Transverse colon (tissue), 4 donors: Measurements from ENCODE around the gene UBD. TPM values are rescaled to one million over a fixed set of nuclear protein-coding genes. Genes with fewer than 3 reads are reported as not detected.

Source experiments
- DNase-seq: peaks from one replicate; pipeline ENCODE4 v3.0.0-alpha.2; 2019
- H3K27ac ChIP-seq, 4 donors: fragments of 200-600 bp; sonication (generic); 2 replicates each; pipeline ENCODE4 v1.5.1; 2016 to 2018; ENCODE audit warnings: inconsistent platforms in 4 of 4
- H3K27me3 ChIP-seq: fragments of 200-600 bp; sonication (generic); 2 replicates; pipeline ENCODE4 v1.5.1; 2017; ENCODE audit warnings: inconsistent platforms
- H3K36me3 ChIP-seq, 4 donors: fragments of 200-600 bp; sonication (generic); 2 replicates each; pipeline ENCODE4 v1.5.1; 2017 to 2019; ENCODE audit warnings: inconsistent platforms in 4 of 4
- H3K4me1 ChIP-seq, 4 donors: fragments of 200-600 bp; sonication (generic); 2 replicates each; pipeline ENCODE4 v1.5.1; 2017 to 2020; ENCODE audit warnings: inconsistent platforms in 4 of 4
- H3K4me3 ChIP-seq, 4 donors: fragments of 200-600 bp; sonication (generic); 1 replicate in 1 of 4; 2 replicates in 3 of 4; pipeline versions ENCODE4 v1.5.1 to v1.6.1; 2017 to 2019; ENCODE audit warnings: inconsistent platforms in 4 of 4
- H3K9me3 ChIP-seq, 2 donors: fragments of 200-600 bp; sonication (generic); 2 replicates each; pipeline ENCODE4 v1.5.1; 2017 to 2019; ENCODE audit warnings: inconsistent platforms in 2 of 2
- EP300 ChIP-seq: sonication (generic); formaldehyde crosslinking; IDR thresholded peaks from one replicate; pipeline ENCODE4 v1.6.1; 2017; ENCODE audit warnings: antibody characterized with exemption, low read depth
- POLR2A ChIP-seq: fragments of 450-650 bp; IDR thresholded peaks from one replicate; pipeline ENCODE4 v1.6.1; 2016; ENCODE audit warnings: antibody characterized with exemption, mild to moderate bottlenecking, moderate library complexity
- POLR2AphosphoS5 ChIP-seq, 3 donors: sonication (generic); formaldehyde crosslinking; IDR thresholded peaks; one replicate each; pipeline ENCODE4 v1.6.1; 2016; ENCODE audit warnings: antibody characterized with exemption in 3 of 3
- WGBS, 2 donors: methylation state at CpG; one replicate each; pipeline ENCODE4 v1.1.5; 2018; ENCODE audit warnings: low coverage in 1 of 2; 5-methylcytosine and 5-hydroxymethylcytosine counted together
- in situ Hi-C, 4 donors: fragments of 200-750 bp; cut with MboI; loops; one replicate each; pipeline versions ENCODE4 v1.15.0 to v1.15.1; 2017; ENCODE audit warnings: low sequenced_read_pairs in 3 of 4, low pct_ligation_motif_present in 1 of 4, low pct_unique_long_range_greater_than_20kb in 1 of 4
- intact Hi-C: fragments of 100-400 bp; cut with DNase I; formaldehyde crosslinking; loops from one replicate; pipeline ENCODE4 v1.15.1; 2023; ENCODE audit warnings: low total_unique reads
- total RNA-seq, 4 donors: library from RNA; depleted of rRNA; stranded (reverse); fragments of >200 nt; gene quantifications; one replicate each; pipeline ENCODE4 v1.1.0, GENCODE V29; 2016
- TF ChIP-seq, protein P1 (sequence below), 5 experiments: fragments of 200-600 bp in 3 of 5; fragments of 450-650 bp in 2 of 5; sonication (generic) in 3 of 5; IDR thresholded peaks; 1 replicate in 2 of 5; 2 replicates in 3 of 5; pipeline ENCODE4 v1.5.1; 2016 to 2017; ENCODE audit warnings: antibody characterized with exemption in 5 of 5, inconsistent platforms in 3 of 5, mild to moderate bottlenecking in 2 of 5, moderate library complexity in 1 of 5

The UBD gene
- total RNA-seq, 4 donors from 2014 or later = 0.96 to 8.4 TPM; not detected in 2

DNA sequence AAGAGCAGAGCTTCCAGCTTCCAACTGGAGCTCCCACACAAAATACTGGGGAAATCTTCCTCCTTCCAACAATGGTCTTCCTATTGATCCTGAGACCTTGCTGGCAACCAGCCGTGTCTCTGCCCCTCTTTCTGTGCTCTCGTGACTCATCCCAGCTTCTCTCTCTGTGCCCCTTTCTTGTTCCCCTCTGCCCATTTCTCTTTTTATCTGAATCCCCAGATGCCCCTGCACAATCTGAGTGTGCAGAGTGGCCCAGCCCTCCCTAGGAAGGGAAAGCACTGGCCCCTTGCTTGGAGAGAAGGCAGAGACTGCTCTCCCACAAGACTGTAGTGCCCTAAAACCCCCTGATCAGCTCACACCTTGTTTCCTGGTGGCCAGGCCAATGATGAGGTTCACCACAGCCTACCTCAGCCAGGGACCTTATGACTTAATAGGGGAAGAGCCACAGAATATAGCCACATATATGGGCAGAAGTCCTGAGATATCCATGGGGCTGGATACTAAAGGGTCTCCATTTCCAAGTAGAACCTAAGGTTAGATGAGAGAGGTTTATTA, 48.7 kb downstream of the UBD start:
- WGBS, 2 donors = 69 to 84% methylated on average over 2 of the region's 2 CpGs
- DNase-seq = no peak
- Histone ChIP-seq H3K4me3 (no peak overlapping the region), H3K9me3 (no peaks in the 10 kb centered on the region), H3K36me3 (no peaks in the 10 kb centered on the region), H3K27me3 (no peaks in the 10 kb centered on the region), H3K4me1 (no peaks in the 10 kb centered on the region), H3K27ac (no peak overlapping the region)
- TF ChIP-seq, protein P1, sequence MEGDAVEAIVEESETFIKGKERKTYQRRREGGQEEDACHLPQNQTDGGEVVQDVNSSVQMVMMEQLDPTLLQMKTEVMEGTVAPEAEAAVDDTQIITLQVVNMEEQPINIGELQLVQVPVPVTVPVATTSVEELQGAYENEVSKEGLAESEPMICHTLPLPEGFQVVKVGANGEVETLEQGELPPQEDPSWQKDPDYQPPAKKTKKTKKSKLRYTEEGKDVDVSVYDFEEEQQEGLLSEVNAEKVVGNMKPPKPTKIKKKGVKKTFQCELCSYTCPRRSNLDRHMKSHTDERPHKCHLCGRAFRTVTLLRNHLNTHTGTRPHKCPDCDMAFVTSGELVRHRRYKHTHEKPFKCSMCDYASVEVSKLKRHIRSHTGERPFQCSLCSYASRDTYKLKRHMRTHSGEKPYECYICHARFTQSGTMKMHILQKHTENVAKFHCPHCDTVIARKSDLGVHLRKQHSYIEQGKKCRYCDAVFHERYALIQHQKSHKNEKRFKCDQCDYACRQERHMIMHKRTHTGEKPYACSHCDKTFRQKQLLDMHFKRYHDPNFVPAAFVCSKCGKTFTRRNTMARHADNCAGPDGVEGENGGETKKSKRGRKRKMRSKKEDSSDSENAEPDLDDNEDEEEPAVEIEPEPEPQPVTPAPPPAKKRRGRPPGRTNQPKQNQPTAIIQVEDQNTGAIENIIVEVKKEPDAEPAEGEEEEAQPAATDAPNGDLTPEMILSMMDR (IDR thresholded peaks at IDR 0.05) = no peak
- no peak for TF ChIP-seq POLR2A
- no peak for TF ChIP-seq POLR2AphosphoS5 (IDR thresholded peaks at IDR 0.05)
- TF ChIP-seq EP300 = no peak
- intact Hi-C loops = no loop called here
- in situ Hi-C loops = no loop called here

DNA sequence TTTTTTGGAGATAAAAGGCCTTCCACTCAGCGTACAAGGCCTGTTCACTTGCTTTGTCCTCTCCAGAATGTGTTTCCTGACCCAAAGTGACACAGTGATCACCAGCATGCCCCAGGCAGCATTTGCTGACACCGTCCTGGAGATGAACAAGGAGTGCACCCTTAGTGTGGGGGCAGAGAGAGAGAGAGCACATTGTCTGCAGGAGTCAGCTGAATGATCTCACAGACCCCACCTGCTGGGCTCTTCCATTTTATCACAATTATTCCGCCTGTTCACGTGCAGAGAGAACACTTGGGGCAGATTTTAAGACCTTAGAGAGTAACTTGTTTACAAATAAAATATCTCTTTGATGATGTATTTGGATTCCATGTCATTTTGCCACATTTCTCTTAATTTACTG, 49.3 kb downstream of the UBD start:
- intact Hi-C loops = no loop called here
- TF ChIP-seq POLR2AphosphoS5 (IDR thresholded peaks at IDR 0.05) = no peak
- no peak for TF ChIP-seq POLR2A
- TF ChIP-seq, protein P1 (IDR thresholded peaks at IDR 0.05) = no peak
- no peak for TF ChIP-seq EP300
- no peaks in the 10 kb centered on the region for H3K36me3 ChIP-seq
- no peaks in the 10 kb centered on the region for H3K9me3 ChIP-seq
- no peaks in the 10 kb centered on the region for H3K4me1 ChIP-seq
- H3K27ac ChIP-seq = no peak overlapping the region
- no peak overlapping the region for H3K4me3 ChIP-seq
- H3K27me3 ChIP-seq = no peaks in the 10 kb centered on the region
- WGBS, 2 donors = 48 to 54% methylated on average over 2 to 4 of the region's 4 CpGs
- in situ Hi-C loops = no loop called here
- DNase-seq = no peak

DNA sequence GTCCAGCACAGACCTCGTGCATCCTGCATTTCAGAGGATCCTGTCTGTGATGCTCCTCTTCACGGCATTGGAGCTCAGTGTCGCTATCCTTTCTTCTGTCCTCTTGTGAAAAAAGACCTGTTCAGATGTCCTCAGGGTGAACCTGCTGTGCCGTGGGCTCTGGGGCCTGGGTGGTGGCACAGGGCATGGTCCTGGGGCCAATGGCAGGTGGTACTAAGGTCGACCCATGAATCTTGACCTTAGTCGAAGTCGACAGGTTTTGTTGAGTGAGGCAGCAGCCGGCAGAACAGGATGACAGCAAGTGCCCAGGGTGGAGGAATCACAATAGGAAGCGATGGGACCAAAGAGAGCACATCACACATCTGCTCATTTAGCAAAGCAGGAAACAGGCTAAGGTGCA, 49.8 kb downstream of the UBD start:
- no peaks in the 10 kb centered on the region for H3K9me3 ChIP-seq
- no peaks in the 10 kb centered on the region for H3K27me3 ChIP-seq
- H3K36me3 ChIP-seq = no peaks in the 10 kb centered on the region
- 85% methylated on average over 9 of the region's 9 CpGs; no CpG with 5 or more reads in 1 of the 2 donors for WGBS, 2 donors
- TF ChIP-seq EP300 (no peak), POLR2A (no peak), POLR2AphosphoS5 (IDR thresholded peaks at IDR 0.05) (no peak)
- TF ChIP-seq, protein P1 (IDR thresholded peaks at IDR 0.05) = no peak
- DNase-seq = no peak
- no peaks in the 10 kb centered on the region for H3K4me1 ChIP-seq
- intact Hi-C loops (no loop called here), in situ Hi-C loops (no loop called here)
- H3K27ac ChIP-seq = no peak overlapping the region
- no peak overlapping the region for H3K4me3 ChIP-seq

DNA sequence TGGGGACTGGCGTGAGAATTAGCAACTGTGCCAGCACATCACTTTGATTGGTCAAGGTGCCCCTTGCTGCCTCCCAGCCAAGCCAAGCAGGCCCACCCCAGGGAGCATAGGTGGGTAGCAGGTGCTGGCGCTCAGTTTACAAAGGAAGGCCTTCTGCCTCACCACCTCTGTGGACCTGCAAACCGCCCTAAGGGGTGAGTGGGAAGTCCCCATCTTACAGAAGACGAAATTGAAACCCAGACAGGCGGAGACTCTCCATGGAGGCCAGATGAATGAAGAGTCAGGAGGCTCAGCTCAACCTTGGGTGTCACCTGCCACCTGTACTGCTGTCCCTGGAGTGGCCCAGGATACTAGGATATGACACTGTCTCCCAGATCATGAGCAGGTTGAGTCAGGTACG, 50.3 kb downstream of the UBD start:
- TF ChIP-seq EP300 (no peak), POLR2AphosphoS5 (IDR thresholded peaks at IDR 0.05) (no peak), POLR2A (no peak)
- Histone ChIP-seq H3K36me3 (no peaks in the 10 kb centered on the region), H3K4me1 (no peaks in the 10 kb centered on the region), H3K27me3 (no peaks in the 10 kb centered on the region), H3K27ac (no peak overlapping the region), H3K4me3 (no peak overlapping the region), H3K9me3 (no peaks in the 10 kb centered on the region)
- intact Hi-C loops = no loop called here
- WGBS, 2 donors = 71% methylated on average over 6 of the region's 6 CpGs; no CpG with 5 or more reads in 1 of the 2 donors
- no peak for DNase-seq
- in situ Hi-C loops = no loop called here

DNA sequence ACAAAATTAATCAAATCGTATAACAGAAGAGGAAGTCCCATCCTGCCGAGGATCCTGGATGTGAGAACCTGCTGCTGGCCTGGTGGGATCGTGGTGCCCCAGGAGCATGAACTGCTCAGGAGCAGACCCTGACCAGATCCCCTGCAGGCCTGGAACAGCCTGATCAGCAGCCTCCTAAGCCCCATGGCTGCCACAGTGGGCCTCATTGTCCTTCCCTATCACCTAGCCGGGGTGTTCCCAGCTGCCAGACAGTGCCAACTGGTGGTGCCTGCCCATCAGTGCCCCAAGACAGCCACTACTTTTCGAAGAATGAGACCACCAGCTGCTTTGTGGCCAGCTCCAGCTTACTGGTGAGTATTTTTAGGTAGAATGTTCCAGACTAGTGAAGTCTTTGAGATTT, 52.2 kb downstream of the UBD start:
- Histone ChIP-seq H3K4me1 (no peaks in the 10 kb centered on the region), H3K27ac (no peak overlapping the region), H3K9me3 (no peaks in the 10 kb centered on the region), H3K4me3 (no peak overlapping the region), H3K36me3 (no peaks in the 10 kb centered on the region), H3K27me3 (no peaks in the 10 kb centered on the region)
- in situ Hi-C loops = no loop called here
- no peak for DNase-seq
- no peak for TF ChIP-seq EP300
- no peak for TF ChIP-seq POLR2A
- intact Hi-C loops = no loop called here
- WGBS, 2 donors = 85% methylated on average over 5 of the region's 5 CpGs; no CpG with 5 or more reads in 1 of the 2 donors
